Tibial nerve (tissue), 4 donors: Measurements from ENCODE around the gene SH3RF3.

Source experiments
- CTCF ChIP-seq, 5 experiments: fragments of 200-600 bp in 3 of 5; fragments of 450-650 bp in 2 of 5; sonication (generic) in 3 of 5; IDR thresholded peaks; one replicate each; pipeline ENCODE4 v1.5.1; 2016 to 2019; ENCODE audit warnings: antibody characterized with exemption in 5 of 5, mild to moderate bottlenecking in 3 of 5, moderate library complexity in 2 of 5
- EP300 ChIP-seq, 2 donors: sonication (generic); formaldehyde crosslinking; IDR thresholded peaks; one replicate each; pipeline ENCODE4 v1.6.1; 2017; ENCODE audit warnings: antibody characterized with exemption in 2 of 2, mild to moderate bottlenecking in 1 of 2
- POLR2A ChIP-seq, 2 donors: fragments of 450-650 bp; IDR thresholded peaks; one replicate each; pipeline ENCODE4 v1.6.1; 2017; ENCODE audit warnings: antibody characterized with exemption in 2 of 2, mild to moderate bottlenecking in 2 of 2, moderate library complexity in 2 of 2

- TF ChIP-seq CTCF (IDR thresholded peaks at IDR 0.05) (no peak), EP300 (IDR thresholded peaks at IDR 0.05) (no peak), POLR2A (IDR thresholded peaks at IDR 0.05) (no peak)
Measured at GRCh38 chr2:109418716-109419115, 289.7 kb downstream of the SH3RF3 start.
